Measurements from ENCODE around the gene CABLES1.
A peak's percentile ranks its signal among the peaks of the same experiment; 100 is the strongest.

The CABLES1 gene

GRCh38 chr18:23231340-23232021, 96.2 kb downstream of the CABLES1 start:
- H3K36me3 ChIP-seq (ENCODE audit: low read length) = no peaks in the 10 kb centered on the region
- TF ChIP-seq CTCF (IDR thresholded peaks at IDR 0.05; ENCODE audit: insufficient read depth, low read length, poor library complexity, severe bottlenecking) (no peak), EZH2phosphoT487 (conservative IDR thresholded peaks at IDR 0.05; ENCODE audit: low read length) (0 out of 2 replicates have a peak, but pooled peaks have one; percentile 32)
- no peaks in the 10 kb centered on the region for H3K79me2 ChIP-seq (ENCODE audit: insufficient read depth, low read length)
- no peak overlapping the region for H3K4me3 ChIP-seq (ENCODE audit: insufficient read depth, low read length, poor library complexity, severe bottlenecking)
- no peaks in the 10 kb centered on the region for H3K9me2 ChIP-seq (replicated peaks; ENCODE audit: insufficient read depth, low read length)
- no peak overlapping the region for H3K9ac ChIP-seq (ENCODE audit: low read length)
- H4K20me1 ChIP-seq (ENCODE audit: low read depth, low read length) = no peaks in the 10 kb centered on the region
- H3K9me3 ChIP-seq (ENCODE audit: insufficient read depth, low read length) = no peaks in the 10 kb centered on the region
- peak overlapping the region; percentile 33 for H3K4me2 ChIP-seq (ENCODE audit: low read depth, low read length, poor library complexity, severe bottlenecking)
- peaks cover 32% of the 10 kb centered on the region for H3F3A ChIP-seq (ENCODE audit: insufficient read depth)
- no peaks in the 10 kb centered on the region for H3K27me3 ChIP-seq (ENCODE audit: low read length)
- peak overlapping the region; percentile 50 for H3K27ac ChIP-seq (ENCODE audit: low read depth, low read length)
- H2AFZ ChIP-seq (ENCODE audit: low read depth, low read length, severe bottlenecking) = no peak overlapping the region

DNA sequence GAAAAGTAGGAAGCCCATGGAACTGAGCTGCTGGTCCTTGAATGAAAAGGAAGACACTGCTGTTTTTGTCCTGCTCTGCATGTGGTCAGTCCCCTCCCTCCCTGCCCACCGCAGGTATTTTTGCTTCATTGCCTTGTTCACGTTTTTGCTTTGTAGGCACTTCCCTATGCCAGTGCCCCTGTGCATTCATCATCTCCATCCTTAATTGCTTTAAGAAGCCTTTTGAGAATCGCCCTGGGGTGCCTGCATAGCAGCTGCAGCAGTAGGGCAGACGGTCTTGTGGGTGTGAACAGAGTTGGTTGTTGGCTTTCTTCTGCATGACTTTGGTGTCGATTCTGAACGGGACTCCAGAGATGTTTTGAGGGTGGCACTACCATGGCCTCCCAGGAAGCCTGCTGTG, 97.0 kb downstream of the CABLES1 start:
- Histone ChIP-seq H3F3A (ENCODE audit: insufficient read depth) (peaks cover 32% of the 10 kb centered on the region), H3K79me2 (ENCODE audit: insufficient read depth, low read length) (no peaks in the 10 kb centered on the region), H4K20me1 (ENCODE audit: low read depth, low read length) (no peaks in the 10 kb centered on the region), H3K9ac (ENCODE audit: low read length) (no peak overlapping the region), H3K4me3 (ENCODE audit: insufficient read depth, low read length, poor library complexity, severe bottlenecking) (no peak overlapping the region), H3K9me3 (ENCODE audit: insufficient read depth, low read length) (no peaks in the 10 kb centered on the region), H2AFZ (ENCODE audit: low read depth, low read length, severe bottlenecking) (no peak overlapping the region), H3K36me3 (ENCODE audit: low read length) (no peaks in the 10 kb centered on the region), H3K27me3 (ENCODE audit: low read length) (no peaks in the 10 kb centered on the region), H3K27ac (ENCODE audit: low read depth, low read length) (no peak overlapping the region), H3K9me2 (replicated peaks; ENCODE audit: insufficient read depth, low read length) (no peaks in the 10 kb centered on the region), H3K4me2 (ENCODE audit: low read depth, low read length, poor library complexity, severe bottlenecking) (peak overlapping the region; percentile 33)
- TF ChIP-seq CTCF (IDR thresholded peaks at IDR 0.05; ENCODE audit: insufficient read depth, low read length, poor library complexity, severe bottlenecking) = no peak
- no peak for TF ChIP-seq EZH2phosphoT487 (conservative IDR thresholded peaks at IDR 0.05; ENCODE audit: low read length)

DNA sequence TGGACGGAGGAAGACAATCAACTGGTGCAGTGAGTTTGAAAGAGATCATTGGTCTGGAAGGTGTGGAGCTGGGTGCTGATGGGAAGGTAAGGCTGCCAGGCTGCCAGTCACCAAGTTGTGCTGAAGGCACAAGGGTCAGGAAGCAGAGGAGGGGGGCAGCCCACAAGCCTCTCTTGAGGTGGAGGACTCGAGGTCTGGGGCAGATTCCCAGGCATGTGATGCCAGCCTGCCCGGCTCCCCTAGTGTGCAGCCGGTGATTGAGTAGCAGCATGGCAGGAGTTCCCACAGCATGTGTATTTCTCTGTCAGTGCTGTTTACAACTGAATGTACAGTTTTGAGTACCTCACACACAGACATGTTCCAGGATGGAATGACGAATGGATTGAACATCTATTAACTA, 99.3 kb downstream of the CABLES1 start:
- TF ChIP-seq EZH2phosphoT487 (conservative IDR thresholded peaks at IDR 0.05; ENCODE audit: low read length) = no peak
- no peak for TF ChIP-seq CTCF (IDR thresholded peaks at IDR 0.05; ENCODE audit: insufficient read depth, low read length, poor library complexity, severe bottlenecking)
- Histone ChIP-seq H3K9me2 (replicated peaks; ENCODE audit: insufficient read depth, low read length) (no peaks in the 10 kb centered on the region), H3K36me3 (ENCODE audit: low read length) (no peaks in the 10 kb centered on the region), H3K9ac (ENCODE audit: low read length) (no peak overlapping the region), H3K27ac (ENCODE audit: low read depth, low read length) (no peak overlapping the region), H3K79me2 (ENCODE audit: insufficient read depth, low read length) (no peaks in the 10 kb centered on the region), H4K20me1 (ENCODE audit: low read depth, low read length) (no peaks in the 10 kb centered on the region), H2AFZ (ENCODE audit: low read depth, low read length, severe bottlenecking) (no peak overlapping the region), H3K27me3 (ENCODE audit: low read length) (no peaks in the 10 kb centered on the region), H3K4me2 (ENCODE audit: low read depth, low read length, poor library complexity, severe bottlenecking) (no peak overlapping the region), H3F3A (ENCODE audit: insufficient read depth) (peaks cover 14% of the 10 kb centered on the region), H3K4me3 (ENCODE audit: insufficient read depth, low read length, poor library complexity, severe bottlenecking) (no peak overlapping the region), H3K9me3 (ENCODE audit: insufficient read depth, low read length) (no peaks in the 10 kb centered on the region)

All from SU-DHL-6 (cell line).